Glutamatergic neuron (in vitro differentiated cells): ENCODE data around the gene ST3GAL4. TPM values are rescaled to one million over a fixed set of nuclear protein-coding genes. Genes with fewer than 3 reads are reported as not detected.
A peak's percentile ranks its signal among the peaks of the same experiment; 100 is the strongest.

Experiments
- DNase-seq: peaks from one replicate; pipeline ENCODE4 v3.0.0; 2022
- H3K27ac Mint-ChIP-seq: one replicate; pipeline ENCODE4 v1.8.0; 2020; ENCODE audit warnings: mild to moderate bottlenecking, mixed read lengths, inconsistent platforms; ENCODE audit not compliant: unreplicated experiment
- H3K27me3 Mint-ChIP-seq: one replicate; pipeline ENCODE4 v1.8.0; 2020; ENCODE audit warnings: mild to moderate bottlenecking, moderate library complexity, mixed read lengths, inconsistent platforms; ENCODE audit not compliant: unreplicated experiment
- H3K36me3 Mint-ChIP-seq: one replicate; pipeline ENCODE4 v1.8.0; 2020; ENCODE audit warnings: mild to moderate bottlenecking, mixed read lengths, inconsistent platforms; ENCODE audit not compliant: unreplicated experiment
- H3K4me1 Mint-ChIP-seq: one replicate; pipeline ENCODE4 v1.8.0; 2020; ENCODE audit warnings: mild to moderate bottlenecking, low read depth, mixed read lengths, inconsistent platforms; ENCODE audit not compliant: unreplicated experiment
- H3K4me3 Mint-ChIP-seq: one replicate; pipeline ENCODE4 v1.8.0; 2020; ENCODE audit warnings: mild to moderate bottlenecking, mixed read lengths, inconsistent platforms; ENCODE audit not compliant: unreplicated experiment
- H3K9me3 Mint-ChIP-seq: one replicate; pipeline ENCODE4 v1.8.0; 2020; ENCODE audit warnings: mild to moderate bottlenecking, moderate library complexity, mixed read lengths, inconsistent platforms; ENCODE audit not compliant: unreplicated experiment
- total RNA-seq: library from RNA; stranded (reverse); fragmentation: NEBNext Ultra II Directional; extraction: Animal tissue kit (Norgen Biotek cat#: 25700); gene quantifications from one replicate; pipeline ENCODE4 v1.2.1, GENCODE V29; 2021; ENCODE audit not compliant: unreplicated experiment
- TF ChIP-seq, protein P1 (sequence below): fragments of 200-600 bp; sonication (generic); IDR thresholded peaks from one replicate; pipeline ENCODE4 v1.5.0; 2021; ENCODE audit not compliant: partially characterized antibody, unreplicated experiment

ST3GAL4 gene
- total RNA-seq, 1 donor from 2014 or later, result 10.4 TPM

DNA sequence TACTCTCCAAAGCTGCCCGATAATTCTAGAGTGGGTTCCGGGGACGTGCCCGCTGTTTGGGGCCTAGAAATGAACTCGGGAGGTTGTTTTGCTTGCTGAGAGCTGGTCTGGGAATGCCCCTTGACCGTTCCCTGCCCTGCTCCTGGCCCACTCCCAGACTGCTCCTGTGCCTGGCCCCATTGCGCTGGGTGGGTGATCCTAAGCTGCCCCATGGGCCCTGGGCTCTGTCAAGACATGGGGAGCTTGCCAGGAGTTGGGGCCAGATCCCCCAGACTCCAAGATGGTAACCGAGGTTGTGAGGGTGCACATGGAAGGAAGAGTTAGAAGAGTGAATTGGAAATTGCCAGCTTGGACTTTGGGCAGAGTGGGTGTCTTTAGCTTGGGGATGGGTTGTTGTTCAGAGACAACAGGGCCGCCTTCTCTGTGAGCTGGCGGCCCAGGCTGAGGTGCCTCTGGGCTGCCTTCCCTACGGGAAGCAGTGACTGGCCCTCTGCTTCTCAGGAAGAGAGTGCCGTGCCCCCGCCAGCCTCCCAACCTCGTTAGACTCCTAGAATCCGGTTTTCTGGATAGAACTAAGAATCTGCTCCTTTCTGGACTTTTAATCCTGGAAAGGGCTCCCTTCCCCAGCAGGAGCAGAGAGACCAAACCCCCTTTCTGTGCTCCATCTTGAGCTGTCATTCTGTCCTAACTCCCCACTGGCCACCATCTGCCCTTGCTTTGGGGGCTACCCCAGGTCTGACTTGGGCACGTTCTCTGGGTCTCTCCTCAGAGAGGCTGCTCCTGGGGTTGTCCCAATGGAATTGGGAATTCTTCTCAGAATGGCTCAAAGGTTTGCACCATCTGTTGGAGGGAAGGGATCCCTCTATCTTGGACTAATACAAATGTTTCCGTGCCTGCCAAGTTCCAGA lies 1.8 kb downstream of the ST3GAL4 start:
- H3K9me3 Mint-ChIP-seq, result peaks cover 2% of the 10 kb centered on the region

DNA sequence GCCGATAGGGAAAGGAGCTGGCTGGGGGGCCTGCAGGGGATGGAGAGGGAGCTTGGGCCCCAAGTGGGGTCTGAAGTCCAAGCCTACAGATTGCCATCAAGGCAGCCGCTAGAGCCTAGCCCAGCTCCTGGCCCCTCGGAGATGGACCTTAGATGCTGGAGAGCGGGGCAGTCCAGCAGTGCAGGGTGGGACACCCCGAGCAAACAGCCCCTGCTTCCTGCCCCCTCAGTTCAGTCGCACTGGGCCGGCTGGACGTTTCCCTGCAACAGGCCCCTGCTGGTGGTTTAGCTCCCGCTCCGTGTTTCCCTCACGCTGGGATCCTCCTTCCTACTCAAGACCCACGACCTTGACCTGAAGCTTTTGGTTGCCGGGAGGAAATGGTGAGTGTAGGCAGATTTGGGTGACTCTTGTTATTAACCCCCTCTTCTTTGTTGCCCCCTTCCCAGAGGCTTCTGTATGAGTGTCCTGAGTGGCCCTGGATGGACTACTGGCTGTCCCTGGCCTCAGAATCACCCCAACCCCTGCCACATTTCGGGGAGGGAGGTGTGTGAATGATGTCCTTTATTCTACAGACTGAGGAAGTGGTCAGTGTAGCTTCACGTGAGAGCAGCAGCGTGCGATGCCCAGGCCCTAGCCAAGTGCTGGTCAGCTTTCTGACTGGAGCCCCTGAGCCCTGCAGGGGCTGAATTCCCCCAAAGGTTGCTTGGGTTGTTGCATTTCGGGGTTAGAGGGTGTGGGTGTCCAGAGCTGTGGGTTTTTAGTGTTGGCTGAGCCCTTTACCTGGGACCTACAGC lies 2.7 kb downstream of the ST3GAL4 start:
- peaks cover 2% of the 10 kb centered on the region for H3K9me3 Mint-ChIP-seq
- no peaks in the 10 kb centered on the region for H3K36me3 Mint-ChIP-seq
- H3K27me3 Mint-ChIP-seq, result peaks cover 4% of the 10 kb centered on the region
- peak overlapping the region; percentile 38 for H3K4me3 Mint-ChIP-seq
- TF ChIP-seq, protein P1, sequence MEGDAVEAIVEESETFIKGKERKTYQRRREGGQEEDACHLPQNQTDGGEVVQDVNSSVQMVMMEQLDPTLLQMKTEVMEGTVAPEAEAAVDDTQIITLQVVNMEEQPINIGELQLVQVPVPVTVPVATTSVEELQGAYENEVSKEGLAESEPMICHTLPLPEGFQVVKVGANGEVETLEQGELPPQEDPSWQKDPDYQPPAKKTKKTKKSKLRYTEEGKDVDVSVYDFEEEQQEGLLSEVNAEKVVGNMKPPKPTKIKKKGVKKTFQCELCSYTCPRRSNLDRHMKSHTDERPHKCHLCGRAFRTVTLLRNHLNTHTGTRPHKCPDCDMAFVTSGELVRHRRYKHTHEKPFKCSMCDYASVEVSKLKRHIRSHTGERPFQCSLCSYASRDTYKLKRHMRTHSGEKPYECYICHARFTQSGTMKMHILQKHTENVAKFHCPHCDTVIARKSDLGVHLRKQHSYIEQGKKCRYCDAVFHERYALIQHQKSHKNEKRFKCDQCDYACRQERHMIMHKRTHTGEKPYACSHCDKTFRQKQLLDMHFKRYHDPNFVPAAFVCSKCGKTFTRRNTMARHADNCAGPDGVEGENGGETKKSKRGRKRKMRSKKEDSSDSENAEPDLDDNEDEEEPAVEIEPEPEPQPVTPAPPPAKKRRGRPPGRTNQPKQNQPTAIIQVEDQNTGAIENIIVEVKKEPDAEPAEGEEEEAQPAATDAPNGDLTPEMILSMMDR, result no peak
- peaks cover 47% of the 10 kb centered on the region for H3K4me1 Mint-ChIP-seq
- no peak for DNase-seq
- H3K27ac Mint-ChIP-seq, result no peak overlapping the region

More for the DNA sequence above, 1.8 kb downstream of the ST3GAL4 start:
- H3K4me1 Mint-ChIP-seq, result peaks cover 48% of the 10 kb centered on the region
- H3K27ac Mint-ChIP-seq, result no peak overlapping the region
- DNase-seq, result no peak
- TF ChIP-seq, protein P1, result no peak
- H3K27me3 Mint-ChIP-seq, result peaks cover 6% of the 10 kb centered on the region
- peak overlapping the region; percentile 38 for H3K4me3 Mint-ChIP-seq
- no peaks in the 10 kb centered on the region for H3K36me3 Mint-ChIP-seq

DNA sequence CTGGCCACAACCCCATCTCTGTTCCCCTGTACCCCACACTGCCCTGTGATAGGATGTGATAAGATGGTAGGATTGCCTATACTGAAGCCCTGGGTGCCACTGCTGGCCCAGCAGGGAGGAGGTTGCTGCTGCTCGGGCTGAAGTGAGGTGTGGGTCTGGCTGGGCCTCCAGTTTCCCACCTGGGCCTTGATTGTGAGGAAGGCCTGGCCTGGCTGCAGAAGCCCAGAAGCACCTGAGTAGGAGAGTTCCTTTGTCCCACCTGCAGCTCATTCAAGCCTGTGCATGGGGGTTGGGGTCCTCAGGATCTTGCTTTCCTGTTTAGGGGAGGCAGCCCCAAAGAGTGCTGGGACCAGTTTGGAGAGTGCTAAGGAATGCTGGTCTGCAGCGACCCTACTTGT lies 3.3 kb downstream of the ST3GAL4 start:
- no peaks in the 10 kb centered on the region for H3K36me3 Mint-ChIP-seq
- H3K4me1 Mint-ChIP-seq, result peaks cover 42% of the 10 kb centered on the region
- no peak overlapping the region for H3K27ac Mint-ChIP-seq
- no peak overlapping the region for H3K4me3 Mint-ChIP-seq
- peaks cover 4% of the 10 kb centered on the region for H3K27me3 Mint-ChIP-seq
- no peaks in the 10 kb centered on the region for H3K9me3 Mint-ChIP-seq
- no peak for DNase-seq
- TF ChIP-seq, protein P1, result no peak

DNA sequence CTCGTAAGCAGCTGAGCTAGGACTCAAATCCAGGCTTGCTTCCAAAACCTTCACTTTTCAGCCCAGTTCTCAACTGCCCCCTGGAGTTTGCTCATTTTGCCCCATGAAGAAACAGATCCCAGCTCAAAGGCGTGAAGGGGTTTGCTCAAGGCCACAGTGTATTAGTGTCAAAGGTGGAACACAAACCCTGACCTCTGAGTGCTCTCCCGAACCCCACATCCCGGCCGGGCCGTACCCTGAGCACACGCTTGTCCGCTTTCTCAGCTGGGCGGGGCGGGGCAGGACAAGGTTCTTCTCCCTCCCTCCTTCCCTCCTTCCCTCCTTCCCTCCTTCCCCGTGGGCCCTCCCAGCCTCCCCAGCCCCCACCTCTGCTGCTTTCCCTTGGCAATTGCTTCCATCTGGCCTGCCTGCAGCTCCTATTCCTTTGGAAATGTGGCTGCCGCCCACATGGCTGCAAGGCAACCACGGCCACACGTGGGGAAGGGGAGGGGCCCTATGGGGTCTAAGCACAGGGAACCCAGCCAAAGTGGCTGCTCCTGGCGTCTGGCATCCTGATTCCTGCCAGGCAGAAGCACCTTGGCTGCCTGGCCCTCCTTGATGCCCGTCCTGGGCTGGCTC lies 4.1 kb downstream of the ST3GAL4 start:
- no peak overlapping the region for H3K27ac Mint-ChIP-seq

More for the DNA sequence above, 4.1 kb downstream of the ST3GAL4 start:
- TF ChIP-seq, protein P1, result no peak
- H3K4me1 Mint-ChIP-seq, result peaks cover 39% of the 10 kb centered on the region
- H3K9me3 Mint-ChIP-seq, result no peaks in the 10 kb centered on the region
- peak; percentile 63 for DNase-seq
- H3K27me3 Mint-ChIP-seq, result peaks cover 2% of the 10 kb centered on the region
- H3K4me3 Mint-ChIP-seq, result peak overlapping the region; percentile 57
- no peaks in the 10 kb centered on the region for H3K36me3 Mint-ChIP-seq
